ENCODE data around the gene GBA2.
A peak's percentile ranks its signal among the peaks of the same experiment; 100 is the strongest.

Gene GBA2

DNA sequence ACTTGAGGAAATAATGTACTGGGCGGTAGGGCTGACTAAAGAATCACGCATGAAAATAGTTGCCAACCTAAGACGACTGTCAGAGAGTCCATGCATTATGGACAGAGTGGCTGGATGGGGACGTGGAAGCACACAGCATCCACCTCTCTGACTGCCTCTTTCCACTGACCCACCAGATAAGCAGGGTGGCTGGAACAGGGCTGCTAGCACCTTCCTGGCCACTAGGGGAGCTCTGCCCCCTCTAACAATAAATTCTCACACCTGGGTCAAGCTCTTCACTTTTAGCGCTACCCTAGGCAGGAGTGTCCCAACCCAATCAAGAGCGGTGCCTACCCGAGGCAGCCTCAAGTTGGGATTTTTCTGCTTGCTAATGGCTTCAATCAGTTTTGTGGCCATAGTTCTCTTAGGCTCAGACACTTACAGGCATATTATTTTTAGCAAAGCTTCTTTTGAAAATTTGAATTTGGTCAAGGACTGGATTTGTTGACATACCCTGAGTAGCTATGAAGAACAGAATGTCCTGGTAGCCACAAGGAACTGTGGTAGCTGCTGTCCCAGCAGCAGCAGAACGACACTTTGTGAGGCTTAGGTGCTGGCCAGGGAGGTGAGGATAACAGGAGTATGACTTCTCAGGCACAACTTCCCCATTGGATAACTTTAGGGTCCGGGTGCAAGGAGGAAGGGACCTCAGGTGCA, 52.4 kb downstream of the GBA2 start:
- peak; percentile 25 to 29 for DNase-seq (ENCODE audit: extremely low read depth in 1 of 2, low read depth in 1 of 2)

DNA sequence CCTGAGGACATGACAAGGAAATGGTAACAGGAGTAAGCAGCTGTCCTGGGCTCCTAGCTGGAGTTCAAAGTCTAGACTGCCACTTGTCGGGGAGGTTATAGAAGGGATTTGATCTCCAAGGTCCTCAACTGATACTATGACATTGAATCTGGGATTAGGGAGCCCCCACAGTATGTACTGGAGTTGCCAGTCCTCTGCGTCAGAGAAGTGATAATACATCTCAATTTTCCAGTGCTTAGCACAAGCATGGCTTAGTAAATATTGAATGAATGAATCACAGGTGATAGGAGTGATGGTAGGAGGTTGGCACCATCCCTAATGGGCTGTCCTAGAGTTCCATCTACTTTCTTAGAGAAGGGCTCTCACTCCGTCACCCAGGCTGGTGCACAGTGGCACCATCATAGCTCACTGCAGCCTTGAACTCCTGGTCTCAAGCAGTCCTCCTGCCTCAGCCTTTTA, 53.1 kb downstream of the GBA2 start:
- DNase-seq (ENCODE audit: extremely low read depth in 1 of 2, low read depth in 1 of 2) = no peak

DNA sequence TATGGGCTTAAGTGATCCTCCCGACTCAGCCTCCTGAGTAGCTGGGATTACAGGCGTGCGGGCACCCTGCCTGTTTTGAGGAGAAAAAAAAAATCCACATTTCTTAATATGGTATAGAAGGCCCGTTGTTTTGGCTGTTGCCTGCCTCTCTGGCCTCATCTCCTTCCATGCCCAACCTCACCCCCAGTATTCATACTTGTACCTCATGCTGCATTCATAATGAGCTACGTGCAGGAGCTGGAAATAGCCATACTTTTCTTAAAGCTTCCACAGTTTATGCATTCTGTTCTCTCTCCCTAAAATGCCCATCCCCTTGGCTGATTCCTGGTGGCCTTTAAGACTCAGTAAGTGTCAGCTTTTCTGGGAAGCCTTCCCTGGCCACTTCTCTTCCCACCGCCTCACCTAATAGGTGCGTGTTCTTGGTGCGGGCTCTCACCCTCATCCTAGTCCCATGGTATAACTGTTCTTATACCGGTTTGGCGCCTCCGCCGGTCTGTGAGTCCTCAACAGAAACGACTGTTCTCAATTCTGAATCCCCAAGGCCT, 57.2 kb downstream of the GBA2 start:
- no peak for DNase-seq (ENCODE audit: extremely low read depth in 1 of 2, low read depth in 1 of 2)

DNA sequence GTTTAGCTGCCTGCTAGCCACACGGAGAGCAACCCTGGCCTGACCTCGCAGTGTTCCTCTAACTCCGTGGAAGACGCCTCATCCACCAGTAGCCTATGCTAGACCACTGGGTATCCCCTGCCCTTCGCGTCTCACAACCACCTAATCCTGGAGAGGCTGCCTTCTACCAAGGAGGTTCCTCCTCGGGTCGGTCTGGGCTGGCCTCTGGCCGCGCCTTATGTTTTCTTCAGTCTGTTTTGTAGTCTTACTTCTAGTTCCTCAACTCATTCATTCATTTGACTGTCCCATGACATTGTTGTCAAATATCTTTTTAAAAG, 57.7 kb downstream of the GBA2 start:
- DNase-seq (ENCODE audit: extremely low read depth in 1 of 2, low read depth in 1 of 2) = no peak

DNA sequence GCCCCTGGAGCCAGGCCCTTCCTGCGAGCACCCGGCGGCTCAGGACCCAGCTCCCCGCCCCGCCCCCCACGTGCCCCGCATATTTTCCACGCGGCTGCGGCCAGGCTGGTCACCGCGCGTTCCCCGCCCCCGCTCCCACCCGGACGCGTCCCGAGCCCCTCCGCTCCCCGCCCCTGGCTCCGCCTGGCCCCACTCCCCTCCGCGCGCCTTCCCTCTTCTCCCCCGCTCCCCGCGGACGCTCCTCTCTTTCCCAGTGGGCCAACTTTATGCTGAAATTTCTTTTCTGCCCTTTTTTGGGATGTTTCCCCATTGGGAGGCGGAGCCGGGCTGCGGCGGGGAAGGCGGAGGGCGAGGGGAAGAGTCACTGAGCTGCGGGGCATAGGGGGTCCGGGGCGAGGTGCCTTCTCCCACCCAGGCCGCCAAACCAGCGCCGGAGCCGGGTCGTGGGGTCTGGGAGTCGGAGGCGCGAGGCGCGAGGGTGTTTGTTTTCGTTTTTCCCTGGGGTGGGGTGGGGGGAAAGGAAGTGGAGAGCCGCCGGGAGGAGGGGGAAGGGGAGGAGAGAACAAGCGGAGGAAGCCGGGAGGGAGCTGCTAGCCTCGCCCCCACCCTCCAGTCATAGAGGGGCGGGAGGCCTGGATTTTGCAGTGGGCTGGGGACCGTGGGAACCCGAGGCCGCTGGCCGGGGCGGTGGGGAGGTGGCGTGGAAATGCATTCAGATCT, 58.3 kb downstream of the GBA2 start:
- no peak for DNase-seq (ENCODE audit: extremely low read depth in 1 of 2, low read depth in 1 of 2)

DNA sequence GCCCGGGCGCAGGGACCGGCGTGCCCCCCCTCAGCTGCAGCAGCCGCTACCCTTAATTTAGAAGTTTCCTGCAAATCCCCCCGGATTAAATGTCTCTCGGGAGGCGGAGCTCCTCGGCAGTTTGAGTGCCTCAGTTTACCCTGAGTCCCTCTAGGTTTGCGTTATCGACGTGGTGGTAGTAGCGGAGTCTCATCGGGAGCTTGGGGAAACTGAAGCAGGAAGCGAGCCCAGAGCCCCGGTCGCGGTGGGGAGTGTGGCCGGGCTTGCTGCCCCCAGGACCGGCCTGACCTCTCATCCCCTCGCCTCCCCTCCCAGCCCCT, 58.8 kb downstream of the GBA2 start:
- DNase-seq (ENCODE audit: extremely low read depth in 1 of 2, low read depth in 1 of 2) = no peak

DNA sequence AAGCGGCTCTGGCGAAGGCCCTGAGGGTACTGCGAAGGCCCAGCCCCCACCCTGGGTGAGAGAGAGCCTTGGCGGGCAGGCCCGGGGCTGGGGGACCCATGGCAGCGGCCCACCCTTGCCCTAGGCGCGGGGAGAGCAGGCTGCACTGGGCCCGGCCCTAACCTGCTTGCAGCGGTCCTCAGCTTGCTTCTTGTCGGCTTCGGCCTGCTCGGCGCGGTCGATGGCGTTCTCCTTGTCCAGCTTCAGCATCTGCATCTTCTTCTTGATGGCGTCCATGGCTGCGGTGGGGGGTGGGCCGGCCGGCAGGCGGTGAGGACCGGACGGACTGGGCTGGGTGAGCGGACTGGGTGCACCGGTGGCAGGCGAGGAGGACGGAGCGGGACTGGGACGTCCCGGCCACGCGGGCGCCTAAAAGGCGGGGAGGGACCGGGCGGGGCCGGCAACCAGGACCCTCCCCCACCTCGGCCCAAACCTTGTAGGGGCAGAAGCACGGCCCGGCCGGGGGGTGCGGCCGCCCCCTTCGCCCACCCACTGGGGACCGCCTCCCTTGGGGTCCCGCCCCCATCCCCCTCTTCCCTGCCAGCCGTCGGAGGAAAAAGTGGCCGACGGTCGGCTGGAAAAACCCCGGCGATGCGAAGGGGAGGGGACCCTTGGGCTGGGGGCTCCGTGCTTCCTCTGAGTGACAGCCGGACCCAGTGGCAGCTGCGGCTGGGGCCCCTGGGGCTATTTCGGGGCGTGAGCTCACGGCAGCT, 59.3 kb downstream of the GBA2 start, which contains the start of gene TPM2:
TPM2 (minus strand) TSS at position 384 of the 752 bp plus-strand sequence; CDS start at position 276, 108 bp downstream.
- DNase-seq (ENCODE audit: extremely low read depth in 1 of 2, low read depth in 1 of 2) = no peak

DNA sequence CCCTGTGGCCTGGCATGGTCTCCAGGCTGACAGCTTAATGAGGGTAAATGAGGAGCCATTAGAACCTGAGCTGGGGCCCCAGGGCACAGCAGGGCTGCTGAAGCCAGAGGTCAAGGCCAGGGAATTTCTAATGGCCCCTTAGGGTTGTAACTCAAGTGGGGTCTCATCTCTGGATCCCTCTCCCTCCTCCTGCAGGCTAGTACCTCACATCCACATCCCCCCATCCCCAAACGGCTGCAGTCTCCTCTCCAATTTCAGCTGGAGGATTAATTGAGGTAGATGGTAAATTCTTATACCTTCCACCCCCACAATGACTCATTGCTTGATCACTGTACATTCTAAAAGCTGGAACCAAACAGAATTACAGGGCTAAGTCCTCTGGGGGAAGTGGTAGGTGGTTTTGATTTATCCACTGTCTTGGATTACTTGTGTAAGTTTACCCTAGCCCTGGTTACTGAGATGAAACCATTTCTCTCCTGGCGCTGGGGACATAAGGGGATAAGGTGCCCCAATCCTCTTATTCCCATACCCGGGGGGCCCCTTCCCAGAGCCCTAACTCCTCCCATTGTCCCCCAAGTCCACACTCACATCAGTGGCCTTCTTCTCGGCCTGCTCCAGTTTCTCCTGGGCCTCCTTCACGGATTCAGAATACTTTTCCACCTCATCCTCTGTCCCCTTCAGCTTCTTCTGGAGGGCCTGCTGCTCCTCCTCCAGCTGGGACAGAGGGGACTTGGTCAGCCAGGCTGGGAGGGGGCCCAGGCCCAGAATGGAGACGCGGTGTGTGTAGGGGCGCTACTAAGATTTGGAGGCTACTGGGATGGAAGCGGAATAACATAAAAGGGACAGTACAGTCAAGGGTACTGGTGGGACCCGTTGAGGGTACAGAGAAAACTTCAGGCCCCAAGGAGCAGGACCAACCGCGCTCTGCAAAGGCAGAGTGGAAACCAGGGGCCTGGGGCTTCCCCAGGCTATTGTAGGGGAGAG, 60.2 kb downstream of the GBA2 start:
- DNase-seq (ENCODE audit: extremely low read depth in 1 of 2, low read depth in 1 of 2) = no peak

DNA sequence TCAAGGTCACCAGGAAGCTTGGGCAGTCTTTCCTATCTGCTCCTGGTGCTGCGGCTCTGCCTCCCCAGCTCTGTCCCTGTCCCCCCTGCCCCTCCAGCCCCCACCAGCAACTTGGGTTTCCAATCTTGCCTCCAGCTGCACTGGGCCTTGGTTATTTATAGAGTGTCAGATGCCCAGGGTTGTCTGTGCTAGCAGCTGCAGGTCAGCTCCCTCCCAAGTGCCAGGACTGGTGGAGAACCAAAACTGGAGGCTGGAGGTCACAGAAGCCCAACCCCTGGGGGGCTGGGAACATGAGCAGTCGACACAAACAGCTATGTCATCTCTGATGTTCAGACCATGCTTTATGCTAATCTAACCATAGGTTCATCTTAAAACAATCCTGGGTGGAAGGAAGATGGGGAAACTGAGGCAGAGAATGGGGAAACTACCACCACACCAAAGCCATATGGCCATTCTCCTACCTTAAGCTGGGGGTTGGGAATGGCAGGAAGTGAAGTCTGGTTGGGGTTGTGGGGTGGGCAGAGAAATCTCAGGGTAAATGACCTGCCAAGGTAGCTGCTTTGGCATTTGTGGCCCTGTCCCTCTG, 61.0 kb downstream of the GBA2 start:
- DNase-seq (ENCODE audit: extremely low read depth in 1 of 2, low read depth in 1 of 2) = no peak

DNA sequence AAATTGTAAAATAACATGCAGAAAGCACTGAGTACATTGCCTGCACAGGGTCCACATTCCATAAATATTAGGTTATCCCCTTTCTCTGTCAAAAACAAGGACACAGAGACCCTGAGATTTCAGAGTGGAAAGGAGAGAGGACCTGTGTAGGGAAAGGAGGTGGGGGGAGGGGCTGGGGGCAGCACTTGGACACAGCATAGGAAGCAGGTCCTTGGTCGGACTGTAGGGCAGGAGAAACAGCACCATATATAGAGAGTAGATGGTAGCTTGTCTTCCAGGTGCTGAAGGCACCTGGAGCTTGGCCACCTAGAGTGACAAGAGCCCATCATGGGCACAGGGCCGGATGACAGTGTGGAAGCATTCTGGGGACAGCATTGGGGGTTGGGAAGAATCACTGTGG, 61.7 kb downstream of the GBA2 start:
- DNase-seq (ENCODE audit: extremely low read depth in 1 of 2, low read depth in 1 of 2) = no peak
